Glomerular visceral epithelial cell (primary cell): ENCODE data around the gene CXCL16.
"Not testable (repeated sequence)": the region's sequence is repeated elsewhere in the genome, so short reads cannot be mapped to it uniquely, and the experiment has no call there.

ENCODE experiments used
- DNase-seq: peaks from one replicate; pipeline ENCODE4 v3.0.0-alpha.2; 2016; ENCODE audit errors: extremely low spot score

CXCL16 gene

GRCh38 chr17:4699401-4700056, 40.2 kb downstream of the CXCL16 start:
- DNase-seq, result not testable (repeated sequence)

GRCh38 chr17:4696437-4696805, 43.3 kb downstream of the CXCL16 start:
- DNase-seq, result no peak

- DNase-seq, result no peak
Observed at GRCh38 chr17:4693416-4693815, 46.3 kb downstream of the CXCL16 start.

DNA sequence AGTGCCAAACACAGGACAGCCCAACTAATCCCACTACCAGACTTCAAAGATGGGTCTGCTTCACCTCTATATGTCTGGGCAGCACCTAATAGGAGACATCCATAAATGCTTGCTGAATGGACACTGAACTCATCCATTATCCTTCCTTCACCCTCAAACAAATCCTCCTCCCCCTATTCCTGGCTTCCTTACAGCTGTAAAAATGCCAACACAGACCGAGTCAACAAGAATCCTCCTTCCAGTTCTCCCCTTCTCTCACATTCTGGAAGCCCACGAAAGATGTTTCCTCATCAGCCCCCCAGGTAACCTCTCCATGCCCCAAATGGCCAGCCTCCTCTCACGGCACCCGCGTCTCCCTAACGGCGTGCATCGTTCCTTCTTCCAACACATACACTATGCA, 48.0 kb downstream of the CXCL16 start:
- DNase-seq, result no peak

GRCh38 chr17:4690745-4691144, 49.0 kb downstream of the CXCL16 start:
- no peak for DNase-seq

DNA sequence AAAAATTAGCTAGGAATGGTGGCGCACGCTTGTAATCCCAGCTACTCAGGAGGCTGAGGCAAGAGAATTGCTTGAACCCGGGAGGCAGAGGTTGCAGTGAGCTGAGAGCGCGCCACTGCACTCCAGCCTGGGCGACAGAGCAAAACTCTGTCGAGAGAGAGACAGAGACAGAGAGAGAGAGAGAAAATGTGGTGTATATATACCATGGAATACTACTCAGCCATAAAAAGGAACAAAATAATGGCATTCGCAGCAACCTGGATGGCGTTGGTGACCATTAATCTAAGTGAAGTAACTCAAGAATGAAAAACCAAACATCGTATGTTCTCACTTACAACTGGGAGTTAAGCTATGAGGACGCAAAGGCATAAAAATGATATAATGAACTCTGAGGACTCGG, 49.9 kb downstream of the CXCL16 start:
- not testable (repeated sequence) for DNase-seq

GRCh38 chr17:4683739-4684138, 56.0 kb downstream of the CXCL16 start:
- not testable (repeated sequence) for DNase-seq
